Limb (tissue), 2 donors: Measurements from ENCODE around the gene GMDS.

ENCODE experiments used
- DNase-seq, 2 donors: peaks; one replicate each; pipeline ENCODE4 v3.0.0-alpha.2; 2016; ENCODE audit errors: extremely low spot score in 2 of 2

Gene GMDS

DNA sequence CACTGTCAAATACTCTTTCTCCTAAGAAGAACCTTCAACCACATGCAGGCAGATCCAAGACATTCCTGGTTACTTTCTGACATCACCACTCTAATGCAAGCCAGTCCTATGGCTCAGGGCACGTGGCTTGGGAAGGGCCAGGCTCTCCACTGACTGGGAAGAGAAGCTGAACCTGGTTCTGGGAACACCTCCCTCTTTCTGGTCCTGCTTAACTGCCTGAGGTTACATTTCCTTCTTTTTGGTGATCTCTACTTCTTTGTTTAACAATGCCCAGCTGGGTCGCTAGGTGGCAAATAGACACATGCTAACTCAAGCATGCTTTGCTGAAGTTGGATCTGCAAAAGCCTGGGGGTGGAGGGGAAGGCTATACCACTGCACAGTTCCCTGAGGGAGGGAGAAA, 249.8 kb downstream of the GMDS start:
- DNase-seq, result no peak

DNA sequence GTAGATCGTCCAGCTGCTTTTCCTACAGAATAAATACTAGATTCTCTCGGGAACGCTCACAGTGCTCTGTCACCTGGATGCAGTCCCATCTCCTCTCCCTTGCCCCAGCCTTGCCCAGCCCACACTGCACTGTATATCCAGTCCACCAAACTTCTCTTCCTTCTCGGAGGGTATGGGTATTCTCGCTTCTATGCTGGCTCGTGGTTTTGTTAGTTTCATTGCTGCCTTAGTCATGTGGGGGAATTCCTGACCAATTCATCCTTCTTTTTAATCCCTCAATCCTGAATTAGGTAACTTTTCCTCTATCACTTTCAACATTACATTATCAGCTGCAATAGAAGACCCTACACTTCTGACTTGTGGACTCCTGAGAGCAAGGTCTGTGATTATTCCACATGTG, 252.4 kb downstream of the GMDS start:
- no peak for DNase-seq

DNA sequence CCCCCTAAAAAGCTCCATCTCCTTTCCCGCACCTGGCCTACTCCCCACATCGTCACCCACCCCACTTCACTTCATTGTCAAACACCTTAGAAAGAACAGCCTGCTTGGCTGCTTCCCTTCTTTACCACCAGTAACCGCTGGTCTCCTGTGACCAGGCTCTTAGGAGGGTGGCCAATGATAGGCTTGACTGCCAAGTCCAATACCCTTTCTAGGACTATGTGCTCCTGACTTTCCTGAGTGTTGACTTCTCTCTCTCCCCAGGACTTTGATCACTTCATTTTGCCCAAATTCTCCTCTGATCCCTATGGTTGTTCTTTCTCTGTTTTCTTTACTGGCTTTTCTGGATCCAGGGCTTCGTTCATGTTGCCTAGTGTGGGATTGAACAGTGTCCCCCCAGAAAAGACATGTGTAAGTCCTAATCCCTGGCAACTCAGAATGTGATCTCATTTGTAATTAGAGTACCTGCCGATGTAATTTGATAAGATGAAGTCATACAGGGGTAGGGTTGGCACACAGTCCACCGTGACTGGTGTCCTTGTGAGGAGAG, 254.0 kb downstream of the GMDS start:
- DNase-seq, result no peak

DNA sequence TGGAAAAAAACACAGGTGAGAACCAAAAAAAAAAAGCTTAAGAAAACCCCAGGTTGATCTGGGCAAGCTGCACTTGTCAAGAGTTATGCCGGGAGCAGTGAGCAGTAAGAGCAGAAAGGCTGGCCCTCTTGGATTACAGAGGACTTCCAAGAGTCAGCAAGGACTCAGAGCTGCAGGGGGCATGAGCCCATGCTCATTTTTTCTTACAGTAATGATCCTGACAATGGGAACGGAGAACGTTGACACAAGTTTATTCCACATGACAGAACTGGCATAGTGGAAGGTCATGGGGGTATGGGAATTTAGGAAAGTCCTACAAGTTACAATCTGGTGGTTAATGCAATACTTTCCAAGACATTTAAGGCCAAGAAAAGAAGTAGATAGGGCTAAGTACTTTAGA, 256.6 kb downstream of the GMDS start:
- DNase-seq, result no peak

DNA sequence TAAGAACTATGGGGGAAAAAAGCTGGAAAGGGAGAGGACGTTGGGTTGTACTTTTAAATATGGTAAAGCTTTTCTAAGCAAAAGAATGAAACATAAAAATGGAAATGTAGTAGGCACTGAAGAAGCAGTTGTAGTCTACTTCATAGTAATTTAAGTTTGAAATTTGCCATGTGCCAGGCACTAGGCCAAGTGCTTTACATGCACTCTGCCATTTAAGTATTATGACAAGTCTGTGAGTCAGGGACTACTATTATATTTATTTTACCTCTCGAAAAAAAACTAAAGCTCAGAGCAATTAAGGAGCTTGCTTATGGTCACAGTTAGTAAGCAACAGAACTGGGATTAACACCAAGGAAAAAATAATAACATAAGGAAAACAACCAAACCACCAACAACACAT, 257.8 kb downstream of the GMDS start:
- DNase-seq, result no peak

DNA sequence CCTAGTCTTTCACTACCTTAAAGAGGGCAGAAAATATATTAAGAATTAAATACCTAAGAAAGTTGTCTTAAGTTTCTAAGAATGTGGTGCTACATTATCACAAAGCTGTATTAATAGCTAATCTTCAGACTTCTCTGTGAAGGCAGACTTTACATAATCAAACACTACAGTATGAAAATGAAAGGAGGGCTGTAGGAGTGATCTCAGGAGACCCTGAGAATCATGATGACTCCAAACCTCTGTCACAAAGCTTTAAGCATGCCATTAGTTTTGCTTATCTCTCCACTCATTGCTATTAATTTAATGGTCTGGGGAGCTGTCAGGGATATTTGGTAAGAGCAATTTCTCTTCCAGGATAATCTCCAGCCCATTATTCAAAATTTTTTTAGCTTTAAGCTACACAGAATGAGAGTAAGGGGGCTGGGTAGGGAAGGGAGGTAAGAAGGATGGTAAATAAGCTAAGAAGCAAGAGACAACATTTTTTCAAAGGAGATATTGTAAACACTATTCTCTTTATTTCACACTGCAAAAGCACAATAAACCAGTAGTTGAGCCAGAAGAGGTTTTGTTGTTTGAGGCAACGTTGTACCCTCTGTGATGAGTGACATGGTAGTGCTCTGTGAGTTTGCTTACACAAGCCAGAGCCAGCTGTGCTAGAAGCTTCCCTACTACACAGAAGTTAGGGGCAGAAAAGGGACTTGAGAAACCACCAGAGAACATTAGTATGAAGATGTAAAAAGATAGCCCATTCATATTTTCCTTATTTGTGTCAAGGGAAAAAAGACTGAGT, 258.8 kb downstream of the GMDS start:
- DNase-seq, result no peak

DNA sequence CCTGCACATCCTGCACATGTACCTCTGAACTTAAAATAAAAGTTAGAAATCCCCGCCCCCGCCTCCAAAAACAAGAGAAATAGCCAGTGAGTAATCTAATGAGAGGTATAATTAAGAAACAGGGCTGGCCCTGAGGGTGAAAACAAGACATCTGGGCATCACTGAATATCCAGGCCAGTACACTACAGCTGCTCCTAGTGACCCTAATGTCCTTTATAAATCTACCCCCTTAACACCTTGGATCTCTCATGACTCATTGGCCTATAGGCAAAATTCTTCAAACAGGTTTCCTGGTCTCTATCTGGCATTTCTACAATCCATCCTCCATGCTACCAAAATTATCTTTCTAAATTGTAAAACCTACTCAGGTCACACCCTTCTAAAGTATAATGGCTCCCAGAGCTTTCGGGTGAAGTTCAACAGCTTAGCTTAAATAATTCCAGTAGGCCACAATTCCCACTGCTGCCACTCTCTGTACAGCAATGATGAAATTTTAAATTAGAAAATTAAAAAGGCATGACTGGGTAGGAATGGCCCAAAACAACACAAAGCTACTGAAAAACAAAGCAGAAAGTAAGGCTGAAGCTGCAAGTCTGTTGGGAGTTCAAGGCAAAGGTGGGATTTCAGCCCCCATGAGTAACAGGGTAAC, 260.9 kb downstream of the GMDS start:
- no peak for DNase-seq

DNA sequence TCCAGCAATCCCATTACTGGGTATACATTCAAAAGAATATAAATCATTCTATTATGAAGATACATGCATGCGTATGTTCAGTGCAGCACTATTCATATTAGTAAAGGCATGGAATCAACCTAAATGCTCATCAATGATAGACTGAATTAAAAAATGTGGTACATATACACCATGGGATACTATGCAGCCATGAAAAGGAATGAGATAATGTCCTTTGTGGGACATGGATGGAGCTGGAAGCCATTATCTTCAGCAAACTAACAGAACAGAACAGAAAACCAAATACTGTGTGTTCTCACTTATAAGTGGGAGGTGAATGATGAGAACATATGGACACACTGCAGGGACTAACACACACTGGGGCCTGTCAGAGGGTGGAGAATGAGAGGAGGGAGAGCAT, 261.6 kb downstream of the GMDS start:
- DNase-seq, result no peak

DNA sequence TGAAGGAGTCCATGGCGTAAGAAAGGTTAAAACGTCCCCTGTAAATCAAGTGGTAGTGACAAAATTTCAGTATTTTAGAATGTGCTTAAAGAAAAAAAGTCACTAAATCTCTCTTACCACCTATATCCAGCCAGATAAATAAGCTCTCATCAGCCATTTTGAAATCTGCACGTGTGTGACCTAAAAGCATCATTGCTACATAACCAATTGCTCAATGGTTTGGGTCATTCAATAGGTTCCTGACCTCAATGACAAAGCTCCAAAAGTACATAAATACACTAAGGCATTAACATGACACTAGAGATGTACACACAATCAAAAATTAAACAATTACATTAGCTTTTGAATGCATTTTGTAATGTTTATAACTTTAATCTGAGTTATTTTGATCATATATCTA, 272.4 kb downstream of the GMDS start:
- DNase-seq, result no peak

DNA sequence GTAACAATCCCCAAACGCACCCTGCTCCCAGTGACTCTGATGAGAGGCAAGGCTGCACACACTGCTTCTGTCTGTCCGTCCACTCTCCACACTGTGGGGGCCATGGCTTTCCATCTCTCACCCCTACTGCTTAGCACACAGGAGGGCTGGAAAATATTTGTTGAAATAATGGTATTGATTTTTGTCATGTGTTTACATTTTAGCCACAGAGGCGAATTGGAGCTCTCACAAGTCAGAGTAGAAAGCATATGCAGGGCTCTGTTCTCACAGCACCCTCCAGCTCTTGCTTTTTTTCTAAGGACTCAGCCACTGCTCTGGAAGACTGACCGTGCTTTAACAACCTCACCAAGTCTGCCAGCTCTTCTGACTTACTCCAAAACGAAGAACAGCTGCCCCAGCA, 273.8 kb downstream of the GMDS start:
- no peak for DNase-seq

DNA sequence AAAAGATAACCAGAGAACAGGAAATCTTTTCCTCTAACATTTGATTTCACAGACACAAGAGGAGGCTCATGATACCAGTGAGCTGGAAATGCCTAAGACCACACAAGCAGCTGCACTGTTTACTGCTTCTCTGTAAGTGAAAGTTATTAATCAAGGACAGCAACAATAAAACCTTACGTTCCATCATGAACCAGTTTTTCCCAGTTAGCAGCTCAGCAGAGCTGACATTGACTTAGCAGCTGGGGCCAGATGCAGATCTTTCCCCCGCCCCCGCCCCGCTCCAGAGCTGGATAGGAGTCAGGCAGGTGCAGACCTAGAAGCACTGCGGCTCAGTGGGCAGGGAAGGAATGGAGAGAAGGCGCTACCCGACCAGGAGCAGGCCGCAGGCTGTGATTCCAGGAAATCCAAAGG, 275.2 kb downstream of the GMDS start:
- DNase-seq, result no peak

DNA sequence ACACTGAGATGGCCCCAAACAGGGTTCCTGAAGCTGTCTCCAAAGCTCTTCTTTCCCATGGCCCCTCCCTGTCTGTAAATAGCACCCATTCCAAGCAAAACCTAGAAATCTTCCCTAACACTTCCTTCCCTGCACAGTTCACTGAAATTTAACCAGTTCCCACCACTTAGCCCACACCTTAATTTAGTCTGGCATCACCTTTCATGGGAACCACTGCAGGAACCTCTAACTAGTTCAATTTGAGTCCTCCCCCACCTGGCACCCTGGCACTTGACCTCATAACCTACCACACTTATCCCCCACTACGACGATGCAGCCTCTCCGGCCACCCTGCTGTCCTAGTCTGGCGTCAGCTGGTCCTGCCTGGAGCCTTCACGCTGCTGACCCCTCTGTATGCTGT, 278.7 kb downstream of the GMDS start:
- no peak for DNase-seq

DNA sequence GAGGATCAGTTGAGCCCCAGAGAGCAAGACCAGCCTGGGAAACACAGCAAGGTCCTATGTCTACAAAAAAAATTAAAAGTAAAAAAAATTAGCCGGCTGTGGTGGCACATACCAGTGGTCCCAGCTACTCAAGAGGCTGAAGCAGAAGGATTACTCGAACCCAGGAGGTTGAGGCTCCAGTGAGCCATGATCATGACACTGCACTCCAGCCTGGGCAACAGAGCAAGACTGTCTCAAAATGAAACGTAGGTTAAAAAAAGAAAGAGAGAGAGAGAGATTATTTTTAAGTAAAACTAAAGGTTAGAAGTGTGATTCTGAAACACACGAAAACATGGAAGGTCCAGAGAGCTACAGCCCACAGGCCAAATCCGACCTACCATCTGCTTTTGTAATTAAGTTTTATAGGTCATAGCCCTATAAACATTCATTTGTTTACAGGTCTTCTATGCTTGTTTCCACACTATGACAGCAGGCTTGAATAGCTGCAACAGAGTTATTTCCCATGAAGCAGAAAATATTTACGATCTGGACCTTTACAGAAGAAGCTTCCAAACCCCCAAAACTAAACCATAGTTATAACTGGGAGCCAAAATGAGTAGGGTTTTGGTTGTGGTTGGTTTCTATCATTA, 279.7 kb downstream of the GMDS start:
- DNase-seq, result no peak

DNA sequence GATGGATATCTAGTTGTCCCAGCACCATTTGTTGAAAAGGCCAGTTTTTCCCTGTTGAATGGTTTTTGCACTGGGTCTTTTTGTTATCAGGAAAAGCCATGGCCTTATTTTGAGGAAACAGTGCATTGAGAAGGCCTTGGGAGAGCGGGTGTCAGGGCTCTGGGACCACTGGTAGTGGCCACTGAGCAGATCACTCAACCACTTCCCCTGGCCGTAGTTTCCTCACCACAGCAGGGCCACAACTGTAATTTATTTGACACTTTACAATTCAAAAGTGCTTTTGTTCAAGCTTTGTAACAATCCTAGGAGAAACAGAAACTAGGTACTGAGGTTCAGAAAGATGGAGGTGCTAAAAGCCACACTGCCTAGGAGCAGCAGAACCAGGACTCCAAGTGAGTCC, 281.8 kb downstream of the GMDS start:
- DNase-seq, result no peak

DNA sequence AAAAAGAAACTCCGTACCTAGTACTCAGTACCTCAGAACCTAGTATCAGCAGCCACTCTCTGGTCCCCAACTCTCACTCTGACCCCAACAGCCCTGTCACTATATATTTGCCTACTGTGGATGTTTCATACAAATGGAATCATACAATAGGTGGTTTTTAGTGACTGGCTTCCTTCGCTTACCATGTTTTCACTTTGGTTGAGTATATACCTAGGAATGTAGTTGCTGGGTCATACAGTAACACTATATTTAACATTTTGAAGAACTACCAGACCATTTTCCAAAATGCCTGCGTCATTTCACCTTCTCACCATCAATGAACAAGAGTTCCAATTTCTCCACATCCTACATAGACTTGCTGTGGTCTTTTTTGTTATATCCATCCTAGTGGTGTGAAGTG, 283.2 kb downstream of the GMDS start:
- no peak for DNase-seq

DNA sequence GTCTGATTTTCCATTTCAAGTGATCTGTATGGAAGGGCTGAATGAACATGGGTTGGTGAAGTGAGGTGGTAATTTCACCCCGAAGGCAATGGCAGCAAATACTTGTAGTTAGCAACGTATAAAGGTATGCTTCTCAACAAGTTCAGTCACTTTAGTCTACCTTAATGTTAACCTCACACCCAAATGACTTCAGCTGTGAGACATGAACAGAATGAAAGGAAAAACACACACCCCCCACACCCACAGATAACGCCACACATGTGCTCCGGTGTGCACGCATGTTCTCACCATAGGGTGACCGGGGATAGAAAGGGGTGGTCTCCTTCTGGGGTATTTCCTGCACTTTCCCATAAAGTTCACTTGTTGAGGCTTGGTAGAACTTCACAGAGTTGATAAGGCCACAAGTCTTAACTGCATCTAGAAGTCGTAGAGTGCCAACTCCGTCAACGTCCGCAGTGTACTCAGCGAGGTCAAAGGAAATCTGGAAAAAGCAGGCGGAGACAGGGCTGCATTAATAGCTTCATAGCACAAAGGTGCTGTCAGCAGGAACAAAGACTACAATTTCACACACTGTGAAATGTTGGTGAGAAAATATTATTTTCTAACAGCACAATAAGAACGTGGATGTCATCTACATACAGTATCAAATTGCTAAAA, 284.8 kb downstream of the GMDS start:
- no peak for DNase-seq

DNA sequence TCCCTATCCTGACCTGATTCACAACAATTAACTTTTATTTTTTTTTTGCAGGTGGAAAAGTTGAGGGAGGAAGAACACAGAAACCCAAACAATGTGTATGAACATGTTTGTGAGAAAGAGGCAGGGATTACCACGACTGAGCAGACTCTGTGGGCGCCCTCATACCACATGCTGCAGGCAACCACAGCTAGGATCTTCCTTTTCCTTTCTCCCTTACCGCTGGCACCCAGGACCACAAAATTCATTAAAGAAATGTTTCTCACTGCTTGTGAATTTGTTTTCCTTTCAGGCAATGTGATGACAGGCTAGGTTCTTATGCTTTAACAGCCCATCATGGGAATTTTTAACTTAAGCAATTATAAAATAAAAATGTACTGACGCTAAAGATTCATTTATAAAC, 287.1 kb downstream of the GMDS start:
- no peak for DNase-seq

DNA sequence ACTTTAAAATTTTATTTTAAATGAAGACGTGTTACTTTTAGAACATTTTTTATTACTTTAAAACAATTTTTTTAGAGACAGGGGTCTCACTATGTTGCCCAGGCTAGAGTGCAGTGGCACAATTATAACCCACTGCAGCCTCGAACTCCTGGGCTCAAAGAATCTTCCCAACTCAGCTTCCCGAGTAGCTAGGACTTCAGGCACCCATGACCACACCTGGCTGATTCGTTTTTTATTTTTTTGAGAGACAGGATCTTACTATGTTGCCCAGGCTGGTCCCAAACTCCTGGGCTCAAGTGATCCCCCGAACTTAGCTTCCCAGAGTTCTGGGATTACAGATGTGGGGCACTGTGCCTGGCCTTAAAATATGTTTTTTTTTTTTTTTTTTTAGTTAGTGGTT, 287.7 kb downstream of the GMDS start:
- DNase-seq, result no peak

DNA sequence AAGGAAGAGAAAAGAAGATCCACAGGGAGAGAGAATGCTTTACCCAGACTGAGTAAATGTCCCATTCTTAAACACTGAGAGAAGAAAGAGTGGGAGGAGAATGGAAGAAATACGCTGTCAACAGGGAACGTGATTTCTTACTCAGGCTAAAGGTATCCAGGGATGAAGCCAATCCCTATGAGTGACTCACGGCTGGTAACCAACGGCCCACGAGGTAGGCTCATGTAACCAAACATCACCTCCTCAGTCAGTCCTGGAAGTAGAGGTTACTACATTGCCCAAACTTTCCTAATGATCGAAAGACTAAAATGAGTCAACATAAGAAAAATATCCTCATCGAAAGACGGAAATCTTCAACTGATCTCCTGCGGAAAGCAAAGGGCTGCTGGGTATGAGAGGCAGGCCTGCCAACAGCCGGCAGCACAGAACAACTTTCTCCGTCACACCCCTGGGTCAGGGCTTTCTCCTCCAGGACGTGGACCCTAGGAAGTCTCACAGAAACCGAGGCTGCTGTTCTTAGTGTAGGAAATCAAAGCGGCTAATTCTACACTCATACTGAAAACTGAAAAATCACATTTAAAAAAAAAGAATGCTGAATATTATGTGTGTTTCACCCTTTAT, 292.6 kb downstream of the GMDS start:
- DNase-seq, result no peak

DNA sequence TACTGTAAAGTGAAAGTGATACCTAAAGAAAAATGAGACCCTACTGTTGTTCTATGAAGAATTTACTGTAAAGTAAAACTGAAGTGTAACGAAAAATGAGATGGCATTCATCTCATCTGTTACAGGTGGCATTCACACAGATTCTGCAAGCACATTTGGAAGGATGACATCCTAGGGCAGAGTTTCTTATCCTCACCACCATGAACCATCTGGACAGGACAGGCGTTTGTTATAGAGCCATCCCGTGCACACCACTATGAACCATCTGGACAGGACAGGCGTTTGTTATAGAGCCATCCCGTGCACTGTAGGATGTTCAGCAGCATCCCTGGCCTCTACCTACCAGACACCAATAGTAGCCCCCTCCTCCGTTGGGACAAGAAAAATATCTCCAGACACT, 294.8 kb downstream of the GMDS start:
- no peak for DNase-seq

DNA sequence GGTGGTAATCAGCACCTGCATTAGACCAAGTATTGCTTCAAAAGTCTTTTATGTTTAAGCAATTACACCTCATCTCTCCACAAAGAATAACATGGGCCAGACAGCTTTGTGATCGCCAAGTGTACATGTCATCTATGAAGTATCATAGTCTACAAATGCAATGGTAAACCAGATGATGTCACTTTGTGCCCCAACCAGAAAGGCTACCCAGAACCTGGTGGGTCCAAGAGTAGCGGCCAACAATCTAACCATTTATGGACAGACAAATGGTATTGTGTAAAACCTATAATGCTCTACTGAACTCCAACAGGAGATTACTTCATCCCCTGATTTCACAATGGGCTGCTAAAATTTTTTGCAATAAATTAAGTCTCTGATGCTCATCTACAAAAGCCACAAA, 295.9 kb downstream of the GMDS start:
- no peak for DNase-seq

DNA sequence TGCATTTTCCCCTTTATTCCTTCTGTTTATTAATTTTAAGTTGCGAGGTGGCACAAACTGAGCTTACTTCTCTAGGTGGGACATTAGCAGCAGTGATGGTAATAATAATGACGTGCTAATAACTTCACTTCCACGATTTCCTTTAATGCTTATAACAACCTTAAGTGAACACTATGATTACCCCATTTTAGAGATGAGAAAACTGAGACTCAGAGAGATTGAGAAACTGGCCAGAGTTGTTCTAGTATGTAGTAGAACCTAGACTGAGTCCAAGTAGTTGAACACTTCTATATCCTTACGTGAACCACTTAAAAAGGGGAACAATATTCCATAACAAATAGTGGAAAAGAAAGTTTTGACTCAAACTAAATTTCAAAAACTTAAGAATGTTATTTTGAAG, 297.5 kb downstream of the GMDS start:
- no peak for DNase-seq
